GM15510 (cell line): ENCODE results near the gene DLG1.

Experiments
- POLR2A ChIP-seq: IDR thresholded peaks from 3 replicates; pipeline ENCODE4 v1.6.1; 2011; ENCODE audit warnings: borderline replicate concordance; ENCODE audit not compliant: insufficient read length; ENCODE audit errors: extremely low read depth

Gene DLG1

DNA sequence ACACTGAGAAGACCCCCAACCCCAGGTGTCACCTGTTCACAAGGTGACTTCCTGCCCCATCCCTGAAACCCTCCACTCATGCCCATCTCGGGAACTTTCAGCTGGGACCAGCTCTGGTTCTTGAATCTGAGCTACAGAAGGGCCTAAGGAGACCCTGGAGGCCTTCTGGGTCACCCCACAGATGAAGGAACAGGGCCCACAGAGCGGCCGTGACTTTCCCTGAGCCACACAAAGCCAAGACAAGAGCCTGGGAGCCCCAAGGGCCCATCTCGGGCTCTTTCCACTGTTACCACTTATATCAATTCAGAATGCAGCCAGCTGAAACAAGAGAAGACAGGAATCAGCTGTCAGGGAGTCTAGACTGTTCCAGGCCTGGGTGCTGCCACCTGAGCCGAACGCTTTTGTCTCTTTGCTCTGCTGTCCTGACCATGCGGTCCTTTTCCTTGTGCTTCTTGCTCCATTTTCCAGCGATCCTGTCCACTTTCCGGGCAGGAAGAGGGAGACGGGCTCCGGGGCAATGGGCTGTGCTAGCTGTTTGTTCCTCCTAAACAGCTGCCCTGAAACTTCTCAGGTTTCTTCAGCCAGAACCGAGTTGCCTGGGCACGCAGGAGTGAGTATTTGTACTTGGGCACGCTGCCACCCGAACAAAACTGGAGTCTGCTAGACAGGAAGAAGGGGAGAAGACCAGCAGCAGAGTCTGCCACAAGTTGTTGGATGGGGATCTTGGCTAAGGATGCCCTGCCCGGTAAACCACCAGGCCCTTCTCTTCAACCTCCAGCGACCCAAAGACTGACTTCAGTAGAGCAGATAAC, 301.8 kb downstream of the DLG1 start:
- TF ChIP-seq POLR2A = no peak

DNA sequence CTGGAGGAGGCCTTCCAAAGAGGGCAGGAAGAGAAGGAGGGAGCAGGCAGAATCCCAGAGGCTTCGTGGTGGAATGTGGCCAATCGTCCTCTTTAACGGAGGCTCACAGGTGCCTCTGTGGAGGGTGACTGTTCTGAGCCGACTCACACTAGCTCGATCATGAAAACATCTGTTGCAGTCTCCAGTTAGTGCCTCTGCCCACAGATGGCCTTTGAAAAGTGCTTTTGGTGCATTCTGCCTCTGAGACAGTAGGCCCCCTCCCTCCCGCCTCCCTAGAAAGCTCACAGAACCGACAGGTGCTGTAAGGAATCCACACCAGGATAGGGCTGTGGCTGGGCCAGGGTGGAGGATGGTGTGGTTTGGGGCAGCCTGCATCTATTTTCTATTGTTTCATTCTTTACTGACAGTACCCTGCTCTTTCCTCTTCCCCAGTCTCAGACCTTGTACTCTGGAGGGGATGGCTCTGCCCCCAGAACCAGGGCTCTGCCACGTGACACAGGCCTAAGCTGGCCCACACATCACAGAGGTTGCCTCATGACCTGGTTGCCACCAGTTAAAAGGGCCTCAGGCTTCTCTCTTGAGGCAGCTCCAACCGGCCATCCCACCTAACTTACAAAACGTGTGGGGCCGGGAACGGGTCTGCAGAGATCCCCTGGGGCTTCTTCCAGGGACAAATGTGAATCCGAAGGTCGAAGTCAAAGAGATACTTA, 302.6 kb downstream of the DLG1 start:
- TF ChIP-seq POLR2A = no peak

DNA sequence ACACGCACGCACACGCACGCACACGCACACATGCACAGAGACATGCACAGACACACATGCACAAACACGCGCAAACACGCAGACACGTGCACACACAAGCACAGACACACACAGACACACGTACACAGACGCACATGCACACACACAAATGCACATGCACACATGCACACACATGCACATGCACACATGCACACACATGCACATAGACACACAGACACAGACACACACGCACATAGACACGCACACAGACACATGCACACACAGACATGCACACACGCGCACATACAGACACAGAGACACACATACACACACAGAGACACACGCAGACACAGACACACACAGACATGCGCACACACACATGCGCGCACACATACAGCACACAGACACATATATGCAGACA, 303.4 kb downstream of the DLG1 start:
- no peak for TF ChIP-seq POLR2A

DNA sequence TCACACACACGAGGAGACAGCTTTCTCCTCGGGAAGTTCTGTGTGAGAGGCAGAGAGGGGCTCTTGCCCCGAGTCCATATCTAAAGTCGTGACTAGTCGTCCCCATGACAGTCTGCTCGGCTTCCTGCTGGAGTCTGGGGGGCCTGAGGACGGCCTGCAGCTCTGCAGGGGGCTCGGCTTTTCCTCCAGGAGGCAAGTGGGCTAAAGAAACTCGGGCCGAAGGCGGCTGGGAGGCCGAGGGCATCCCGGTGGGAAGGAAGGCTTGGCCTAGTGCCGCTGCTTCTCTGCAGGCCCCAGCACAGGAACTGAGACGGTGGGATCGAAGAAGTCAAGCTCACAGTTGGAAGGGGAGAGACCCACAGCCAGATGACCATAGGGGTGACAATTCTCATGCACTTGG, 304.4 kb downstream of the DLG1 start:
- no peak for TF ChIP-seq POLR2A
